Heart right ventricle (tissue), 16 donors: ENCODE results near the gene PKDCC. TPM values are rescaled to one million over a fixed set of nuclear protein-coding genes. Genes with fewer than 3 reads are reported as not detected.

ENCODE experiments used
- ATAC-seq, 8 donors: fragments of 200-7000 bp; cut with Tn5 transposase; one replicate each; pipeline ENCODE4 v1.9.1; 2020; ENCODE audit warnings: mild to moderate bottlenecking in 8 of 8, moderate library complexity in 8 of 8, moderate number of reproducible peaks in 1 of 8
- DNase-seq, 2 donors: peaks; one replicate each; pipeline ENCODE4 v3.0.0-alpha.2; 2020
- H3K27ac ChIP-seq, 10 donors: fragments of 200-600 bp; sonication (generic) in 2 of 10; one replicate each; pipeline versions ENCODE4 v1.5.0 to v1.8.0; 2020 to 2022; ENCODE audit warnings: mild to moderate bottlenecking in 3 of 10
- H3K27me3 ChIP-seq, 7 donors: fragments of 200-600 bp; one replicate each; pipeline ENCODE4 v1.8.0; 2021 to 2022; ENCODE audit warnings: mild to moderate bottlenecking in 2 of 7
- H3K36me3 ChIP-seq, 9 donors: fragments of 200-600 bp; sonication (generic) in 1 of 9; one replicate each; pipeline versions ENCODE4 v1.5.0 to v1.8.0; 2020 to 2022; ENCODE audit warnings: mild to moderate bottlenecking in 2 of 9
- H3K4me1 ChIP-seq, 9 donors: fragments of 200-600 bp; sonication (generic) in 1 of 9; one replicate each; pipeline versions ENCODE4 v1.5.0 to v1.8.0; 2020 to 2022; ENCODE audit warnings: mild to moderate bottlenecking in 4 of 9
- H3K4me3 ChIP-seq, 10 donors: fragments of 200-600 bp; sonication (generic) in 2 of 10; one replicate each; pipeline versions ENCODE4 v1.5.0 to v1.8.0; 2020 to 2022; ENCODE audit warnings: mild to moderate bottlenecking in 7 of 10, moderate library complexity in 2 of 10
- H3K9me3 ChIP-seq, 11 donors: fragments of 200-600 bp in 10 of 11; sonication (generic) in 2 of 11; one replicate each; pipeline versions ENCODE4 v1.5.0 to v1.8.0; 2013 to 2022; ENCODE audit warnings: mild to moderate bottlenecking in 2 of 11, control low read depth in 1 of 11, moderate library complexity in 1 of 11
- CTCF ChIP-seq, 9 donors: fragments of 200-600 bp; sonication (generic) in 2 of 9; IDR thresholded peaks; one replicate each; pipeline versions ENCODE4 v1.5.0 to v1.8.0; 2021 to 2022; ENCODE audit warnings: antibody characterized with exemption in 9 of 9, mild to moderate bottlenecking in 5 of 9, moderate library complexity in 1 of 9
- WGBS, 2 donors: extraction: QIAGEN DNeasy Blood & Tissue Kit; methylation state at CpG; one replicate each; pipeline ENCODE4 v1.1.7; 2013; ENCODE audit warnings: inconsistent platforms in 1 of 2; 5-methylcytosine and 5-hydroxymethylcytosine counted together
- intact Hi-C, 10 donors: fragments of 100-400 bp; cut with DNase I; formaldehyde crosslinking; loops; one replicate each; pipeline versions ENCODE4 v1.11.1 to v1.14.2; 2022
- polyA plus RNA-seq, 2 donors: library from polyadenylated mRNA; stranded (reverse); fragments of 200-250 nt; gene quantifications; one replicate each; pipeline ENCODE4 v1.2.3, GENCODE V29; 2013
- total RNA-seq, 10 donors: library from RNA; stranded (reverse); fragmentation: NEBNext Ultra II Directional in 3 of 10; extraction: Animal tissue kit (Norgen Biotek cat#: 25700) in 3 of 10; gene quantifications; one replicate each; pipeline versions ENCODE4 v1.2.1 to v1.2.4, GENCODE V29; 2021 to 2023
- donor health status: Arrhythmogenic right ventricular cardiomyopathy.
- donor health status: ischemic (EF 13 %, LVEDD 7.1; RV severe dilation, severe dysfunction).
- donor health status: healthy with polysubstance abuse.
- donor health status: DM: no; HTN: yes; CAD: no.
- donor health status: DM: no; HTN: no; CAD: no.
- donor health status: ischemic (EF 25% LVEDD 6.9; RV normal size, moderate dysfunction).
- donor health status: ischemic (EF 25% LVEDD 5.7; RV mildly dilated, moderate dysfunction).
- donor health status: healthy.
- donor health status: DM: yes; HTN: yes; CAD: no.
- donor health status: Ischemic cardiomyopathy.
- donor health status: ischemic (EF 35%, LVEDD 5.7; RV mildly dilated, moderate dysfunction).
- donor health status: nonischemic (EF 11% LVEDD 7.7; RV severe dilation, severe dysfunction).
- donor health status: DM: yes; HTN: yes; CAD: no.
- donor health status: PGD.
- donor health status: ischemic (EF 29% LVEDD 5.4; RV normal size, mild dysfunction).
- donor health status: nonischemic (EF 23%, LVEDD 6.1; RV moderate dilation, normal function).

PKDCC gene
- total and polyA plus RNA-seq, 12 donors, result 25.1 to 263 (median 51.4) TPM

- Histone ChIP-seq H3K27me3 (no peaks in the 10 kb centered on the region), H3K4me1 (peaks cover 0 to 23% (median 7%) of the 10 kb centered on the region in 9 donors), H3K27ac (no peak overlapping the region), H3K4me3 (no peak overlapping the region), H3K36me3 (no peaks in the 10 kb centered on the region), H3K9me3 (no peaks in the 10 kb centered on the region)
- intact Hi-C loops, result loop anchor here in 7 of 10 donors (5.0 kb wide), 2 partner anchors 222 to 237 kb away; no protein-coding TSS in a partner anchor
- ATAC-seq (peak in 6 of 8 donors; percentile 32 to 76 (median 67)), DNase-seq (peak; percentile 40 to 51)
- 55 to 66% methylated on average over 16 of the region's 16 CpGs for WGBS, 2 donors
- peak in 8 of 9 donors; percentile 44 to 74 (median 66) for TF ChIP-seq CTCF (IDR thresholded peaks at IDR 0.05)
These were observed 41.6 kb downstream of the PKDCC start for GRCh38 chr2:42089340-42089925.

GRCh38 chr2:42090216-42090615 lies 42.4 kb downstream of the PKDCC start:
- no peaks in the 10 kb centered on the region for H3K9me3 ChIP-seq
- H3K4me1 ChIP-seq, result peaks cover 0 to 15% (median 4%) of the 10 kb centered on the region in 9 donors
- no peaks in the 10 kb centered on the region for H3K36me3 ChIP-seq
- 96 to 97% methylated on average over 5 of the region's 5 CpGs for WGBS, 2 donors
- DNase-seq (no peak), ATAC-seq (no peak)
- no peak overlapping the region for H3K27ac ChIP-seq
- no peak for TF ChIP-seq CTCF (IDR thresholded peaks at IDR 0.05)
- no peaks in the 10 kb centered on the region for H3K27me3 ChIP-seq
- no peak overlapping the region for H3K4me3 ChIP-seq
- intact Hi-C loops, result loop anchor here in 5 of 10 donors (5.0 to 10.0 kb wide), 7 partner anchors 102 to 275 kb away; partner anchors contain the start of gene COX7A2L (in 3 of the 5)

GRCh38 chr2:42091671-42092070 lies 43.9 kb downstream of the PKDCC start:
- Histone ChIP-seq H3K4me3 (no peak overlapping the region), H3K27ac (no peak overlapping the region), H3K36me3 (no peaks in the 10 kb centered on the region), H3K4me1 (peaks cover 0 to 22% (median 0%) of the 10 kb centered on the region in 9 donors), H3K27me3 (no peaks in the 10 kb centered on the region), H3K9me3 (no peaks in the 10 kb centered on the region)
- DNase-seq, result no peak
- intact Hi-C loops, result loop anchor here in 5 of 10 donors (5.0 to 10.0 kb wide), 7 partner anchors 101 to 273 kb away; partner anchors contain the start of gene COX7A2L (in 3 of the 5)
- 79 to 90% methylated on average over 3 of the region's 3 CpGs for WGBS, 2 donors
- ATAC-seq, result no peak
- TF ChIP-seq CTCF (IDR thresholded peaks at IDR 0.05), result no peak

- Histone ChIP-seq H3K36me3 (no peaks in the 10 kb centered on the region), H3K27ac (peak overlapping the region in 1 of 10 donors; percentile 34), H3K4me3 (no peak overlapping the region), H3K27me3 (no peaks in the 10 kb centered on the region), H3K9me3 (no peaks in the 10 kb centered on the region), H3K4me1 (peaks cover 0 to 29% (median 0%) of the 10 kb centered on the region in 9 donors)
- intact Hi-C loops, result loop anchor here in 5 of 10 donors (5.0 to 10.0 kb wide), 7 partner anchors 100 to 272 kb away; partner anchors contain the start of gene COX7A2L (in 3 of the 5)
- WGBS, 2 donors, result 51 to 53% methylated on average over 7 of the region's 7 CpGs
- no peak for TF ChIP-seq CTCF (IDR thresholded peaks at IDR 0.05)
- DNase-seq (no peak), ATAC-seq (peak in 3 of 8 donors; percentile 38 to 49 (median 44))
These were observed 44.5 kb downstream of the PKDCC start for GRCh38 chr2:42092084-42092996.
